Dermis microvascular lymphatic vessel endothelial cell (primary cell): ENCODE results near the gene NT5C3B. TPM values are rescaled to one million over a fixed set of nuclear protein-coding genes. Genes with fewer than 3 reads are reported as not detected.
"Not testable (repeated sequence)": the region's sequence is repeated elsewhere in the genome, so short reads cannot be mapped to it uniquely, and the experiment has no call there.

Experiments
- DNase-seq, 2 donors: peaks; one replicate each; pipeline versions ENCODE4 v3.0.0 to v3.0.0-alpha.2; 2010; ENCODE audit warnings: low read depth in 2 of 2
- total RNA-seq: library from RNA; depleted of rRNA; stranded (reverse); fragments of >200 nt; gene quantifications from 2 replicates; pipeline ENCODE4 v1.2.1, GENCODE V29; 2014

NT5C3B gene
- 57.8 and 63.1 TPM in 2 replicates for total RNA-seq

DNA sequence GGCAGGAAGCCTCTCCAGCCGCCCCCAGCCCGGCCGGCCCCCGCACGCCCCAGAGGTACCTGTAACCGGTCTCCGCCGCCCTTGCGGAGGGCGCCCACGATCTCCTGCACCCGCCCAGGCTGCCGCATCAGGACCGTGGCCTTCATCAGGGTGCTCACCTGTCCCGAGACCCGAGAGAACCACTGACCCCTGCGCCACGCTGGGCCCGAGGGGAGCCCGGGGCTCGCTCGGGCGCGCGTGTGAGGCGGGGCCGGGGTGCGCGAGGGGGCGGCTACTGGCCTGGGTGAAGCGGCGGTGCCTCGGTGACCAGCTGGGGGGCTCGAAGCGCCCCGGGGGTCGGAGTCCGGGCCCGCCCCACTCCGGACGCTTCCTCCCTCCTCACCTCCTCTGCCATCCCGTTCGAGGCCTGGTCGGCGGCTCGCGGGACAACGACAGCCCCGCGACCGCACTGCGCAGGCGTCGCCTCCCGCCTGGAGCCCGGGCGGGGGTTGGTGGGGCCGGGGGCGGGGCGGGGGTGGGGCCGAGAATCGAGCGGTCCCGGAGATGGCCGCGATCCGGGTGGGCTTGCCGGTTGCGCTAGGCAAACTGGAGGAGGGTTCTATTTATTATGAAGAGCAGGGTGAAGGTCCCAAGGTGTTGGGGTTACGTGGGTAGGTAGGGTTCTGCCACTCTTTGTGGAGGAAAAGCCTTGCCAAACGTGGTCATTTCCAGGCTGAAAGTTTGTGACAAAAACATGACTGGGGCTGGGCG lies at the start of gene NT5C3B:
NT5C3B (minus strand) TSS at position 433 of the 750 bp plus-strand sequence; CDS start at position 394, 39 bp downstream.
- DNase-seq: peak in 1 of 2 donors; percentile 54

DNA sequence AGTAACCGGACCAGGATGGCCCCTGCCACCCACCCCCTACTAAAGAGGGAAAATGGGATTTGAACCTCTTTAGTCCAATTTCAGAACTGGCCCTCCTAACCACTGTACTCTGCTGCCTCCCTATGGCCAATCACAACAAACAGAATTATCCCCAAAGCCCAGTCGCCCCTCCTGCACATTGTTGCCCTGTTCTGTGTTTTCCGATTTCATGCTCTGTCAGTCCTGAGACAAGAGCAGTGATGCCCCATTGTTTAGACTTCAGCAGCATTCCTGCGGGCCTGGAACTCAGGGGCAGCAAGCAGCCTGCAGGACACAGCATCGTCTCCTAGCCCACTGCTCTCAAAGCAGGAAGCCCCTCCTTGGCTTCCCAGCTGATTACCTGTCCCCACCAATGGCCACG lies 49.7 kb upstream of the NT5C3B start:
- DNase-seq: no peak

DNA sequence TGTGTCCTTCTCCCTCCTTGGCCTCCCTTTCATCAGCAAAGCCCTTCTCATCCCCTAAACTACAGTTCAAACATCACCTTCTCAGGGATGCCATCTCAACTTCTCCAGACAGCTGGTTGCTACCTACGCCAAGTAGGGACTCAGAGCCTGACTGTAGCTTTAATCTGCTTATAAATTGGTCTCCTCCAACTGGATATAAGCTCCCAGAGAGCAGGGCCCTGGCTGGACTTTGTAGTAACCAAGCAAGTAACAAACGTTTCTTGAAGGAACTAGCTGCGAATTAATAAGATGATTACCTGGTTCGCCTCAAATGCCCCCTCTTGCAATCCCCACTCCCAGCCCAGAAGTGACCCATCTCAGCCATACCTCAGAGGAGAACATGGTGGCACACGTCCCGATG lies 46.7 kb upstream of the NT5C3B start:
- no peak for DNase-seq

DNA sequence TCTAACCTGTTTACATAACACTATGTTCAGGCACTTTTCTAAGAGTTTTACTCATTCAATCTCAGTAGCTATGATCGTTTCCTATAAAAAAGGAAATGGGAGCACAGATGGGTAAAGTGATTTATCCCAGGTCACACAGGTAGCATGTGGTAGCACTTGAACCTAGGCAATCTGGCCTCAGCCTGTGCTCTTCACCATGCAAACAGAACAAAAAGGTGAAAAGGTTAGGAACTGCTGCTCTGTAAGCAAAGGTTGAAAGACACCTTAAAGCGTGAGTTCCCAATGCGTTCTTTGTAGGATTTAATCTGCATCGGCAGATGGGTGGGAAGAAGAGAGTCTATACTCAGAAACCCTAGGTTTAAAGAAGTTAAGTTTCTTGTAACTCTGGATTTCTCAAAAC lies 44.1 kb upstream of the NT5C3B start:
- no peak for DNase-seq

DNA sequence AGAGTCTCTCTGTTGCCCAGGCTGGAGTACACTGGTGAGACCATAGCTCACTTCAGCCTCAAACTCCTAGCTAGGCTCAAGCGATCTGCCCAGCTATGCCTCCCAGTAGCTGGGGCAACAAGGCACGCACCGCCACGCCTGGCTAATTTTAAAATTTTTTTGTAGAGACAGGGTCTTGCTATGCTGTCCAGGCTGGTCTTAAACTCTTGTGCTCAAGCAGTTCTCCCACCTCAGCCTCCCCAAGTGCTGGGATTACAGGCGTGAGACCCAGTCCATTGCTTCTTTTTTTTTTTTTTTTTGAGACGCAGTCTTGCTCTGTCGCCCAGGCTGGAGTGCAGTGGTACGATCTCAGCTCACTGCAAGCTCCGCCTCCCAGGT lies 38.2 kb upstream of the NT5C3B start:
- not testable (repeated sequence) for DNase-seq

DNA sequence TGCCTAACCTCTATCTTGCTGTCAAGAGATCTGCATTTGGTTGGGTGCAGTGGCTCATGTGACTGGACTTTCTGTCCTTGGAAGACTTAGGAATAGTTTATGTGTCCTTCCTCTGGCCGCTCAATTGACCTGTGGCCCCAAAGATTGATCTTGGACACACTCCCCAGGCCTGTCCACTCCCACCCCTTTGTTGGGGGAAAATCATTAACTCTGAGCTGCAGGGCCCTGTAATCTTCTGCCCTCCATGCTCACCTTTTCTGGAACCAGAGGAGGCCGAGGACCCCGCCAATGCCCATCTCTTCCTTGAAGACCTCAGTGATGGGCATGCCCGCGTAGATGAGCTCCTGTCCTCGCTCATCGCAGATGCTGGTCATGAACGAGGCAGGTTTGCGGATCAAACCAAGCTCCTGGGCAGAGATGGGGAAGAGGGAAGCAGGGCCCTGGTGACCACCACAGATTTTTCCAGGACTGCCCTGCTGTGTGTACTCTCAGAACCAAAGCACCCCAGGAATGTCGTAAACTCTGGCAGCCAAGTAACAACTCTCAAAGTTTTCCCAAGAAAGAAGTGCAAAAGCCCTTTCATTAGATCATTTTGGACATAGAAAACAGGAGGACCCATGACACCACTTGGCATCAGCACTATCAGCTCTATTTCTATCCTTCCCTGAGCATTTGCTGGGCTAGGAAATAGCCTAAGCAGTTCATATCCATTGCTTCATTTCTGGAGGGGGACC lies 37.7 kb upstream of the NT5C3B start:
- DNase-seq: no peak

DNA sequence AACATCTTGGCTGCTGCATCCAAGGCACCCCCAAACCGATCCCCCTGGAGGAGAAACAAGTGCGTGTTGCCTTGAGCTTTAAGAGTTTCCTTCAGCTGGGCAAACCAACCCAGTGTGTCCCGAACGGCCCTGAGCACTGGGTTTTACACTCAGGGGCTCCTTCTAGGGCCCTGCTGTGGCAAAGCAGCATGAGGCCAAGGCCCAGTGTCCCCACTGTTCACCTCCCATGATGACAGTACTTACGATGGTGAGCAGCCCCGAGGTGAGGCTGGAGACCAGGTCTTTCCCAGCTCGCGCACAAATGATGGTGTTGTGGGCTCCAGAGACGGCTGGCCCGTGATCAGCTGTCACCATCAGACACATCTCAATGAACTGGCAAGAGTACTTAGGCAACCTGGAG lies 35.8 kb upstream of the NT5C3B start:
- no peak for DNase-seq

DNA sequence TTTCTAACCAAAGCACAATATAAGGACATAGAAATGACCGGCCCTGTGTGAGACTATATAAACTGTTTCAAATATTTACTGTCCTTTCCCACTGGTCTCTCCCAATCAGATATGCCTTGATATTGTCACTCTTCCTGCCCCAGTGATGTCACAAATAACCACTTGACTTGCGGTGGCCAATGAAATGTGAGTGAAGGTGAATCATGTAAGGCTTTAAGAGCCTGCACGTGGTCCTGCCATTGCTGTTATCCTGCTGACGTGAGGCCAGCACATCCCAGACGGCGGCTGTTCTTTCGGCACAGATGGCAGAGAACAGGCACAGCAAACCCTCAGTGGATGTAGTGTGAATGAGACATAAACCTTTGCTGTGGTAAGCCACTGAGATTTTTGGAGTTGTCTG lies 34.6 kb upstream of the NT5C3B start:
- DNase-seq: no peak

DNA sequence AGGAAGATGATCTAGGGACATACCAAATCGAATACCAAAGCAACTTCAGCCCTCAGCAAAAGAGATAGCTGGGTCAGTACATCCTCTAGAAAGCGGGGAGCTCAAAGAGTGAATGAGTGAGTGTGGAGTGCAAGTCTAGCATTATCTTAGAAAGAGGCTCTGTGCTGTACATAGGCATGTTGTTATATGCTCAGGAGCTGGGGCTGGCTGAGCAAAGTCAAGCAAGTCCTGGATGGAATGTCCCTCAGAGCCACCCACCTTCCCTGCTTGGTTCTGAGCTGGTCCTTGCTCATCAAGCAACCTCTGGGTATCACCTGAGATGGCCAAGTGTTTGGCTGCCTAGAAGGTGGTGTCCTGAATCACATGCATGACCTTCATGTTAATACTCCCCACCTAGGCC lies 34.1 kb upstream of the NT5C3B start:
- DNase-seq: no peak

DNA sequence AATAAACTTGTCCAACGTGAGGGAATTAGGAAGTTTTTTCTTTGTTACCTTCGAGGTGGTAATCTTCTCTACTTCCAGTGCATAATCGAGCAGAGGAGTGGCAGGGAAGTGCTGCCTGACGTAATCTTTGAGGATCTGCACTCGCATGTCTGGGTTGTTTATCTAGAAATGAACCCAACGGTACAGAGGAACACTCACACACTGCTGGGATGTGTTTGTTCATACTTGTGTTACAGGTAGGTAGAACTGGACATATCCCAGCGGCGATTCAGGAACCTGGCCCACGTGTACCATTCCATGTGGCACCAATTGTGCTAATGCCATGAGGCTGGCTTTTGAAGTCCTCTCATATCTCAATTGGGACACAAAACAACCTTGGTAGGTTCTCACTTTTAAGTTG lies 33.4 kb upstream of the NT5C3B start:
- no peak for DNase-seq

DNA sequence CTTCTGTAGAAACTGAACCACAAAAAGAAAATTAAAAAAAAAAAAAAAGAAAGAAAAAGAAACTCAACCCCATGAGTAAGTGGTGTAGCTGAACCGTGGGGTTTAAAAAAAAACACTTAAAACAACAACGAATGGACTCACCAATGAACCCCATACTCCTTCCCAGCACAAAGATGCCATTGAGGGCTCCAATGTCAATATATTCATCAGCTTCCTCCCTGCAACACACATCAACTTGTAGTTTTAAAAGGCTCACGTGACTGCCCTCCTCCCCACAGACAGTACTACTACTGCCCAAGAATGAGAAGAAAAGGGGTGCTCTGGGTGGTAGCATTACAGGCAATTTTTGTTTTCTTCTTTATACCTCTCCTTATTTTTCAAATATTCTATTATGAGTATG lies 32.5 kb upstream of the NT5C3B start:
- no peak for DNase-seq

DNA sequence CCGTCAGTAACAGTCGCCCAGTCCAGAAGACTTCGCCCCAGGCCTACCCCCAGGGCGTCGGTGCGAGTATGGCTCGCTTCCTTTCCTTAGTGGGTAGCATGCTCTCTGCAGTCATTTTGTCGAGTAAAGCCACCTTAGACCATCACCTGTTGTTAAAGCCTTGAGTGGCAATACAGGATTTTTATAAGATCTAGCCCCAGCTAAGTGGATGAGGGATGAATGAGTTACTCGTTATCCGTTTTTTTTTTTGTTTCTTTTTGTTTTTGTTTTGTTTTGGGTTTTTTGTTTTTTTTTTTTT lies 29.5 kb upstream of the NT5C3B start:
- no peak for DNase-seq

DNA sequence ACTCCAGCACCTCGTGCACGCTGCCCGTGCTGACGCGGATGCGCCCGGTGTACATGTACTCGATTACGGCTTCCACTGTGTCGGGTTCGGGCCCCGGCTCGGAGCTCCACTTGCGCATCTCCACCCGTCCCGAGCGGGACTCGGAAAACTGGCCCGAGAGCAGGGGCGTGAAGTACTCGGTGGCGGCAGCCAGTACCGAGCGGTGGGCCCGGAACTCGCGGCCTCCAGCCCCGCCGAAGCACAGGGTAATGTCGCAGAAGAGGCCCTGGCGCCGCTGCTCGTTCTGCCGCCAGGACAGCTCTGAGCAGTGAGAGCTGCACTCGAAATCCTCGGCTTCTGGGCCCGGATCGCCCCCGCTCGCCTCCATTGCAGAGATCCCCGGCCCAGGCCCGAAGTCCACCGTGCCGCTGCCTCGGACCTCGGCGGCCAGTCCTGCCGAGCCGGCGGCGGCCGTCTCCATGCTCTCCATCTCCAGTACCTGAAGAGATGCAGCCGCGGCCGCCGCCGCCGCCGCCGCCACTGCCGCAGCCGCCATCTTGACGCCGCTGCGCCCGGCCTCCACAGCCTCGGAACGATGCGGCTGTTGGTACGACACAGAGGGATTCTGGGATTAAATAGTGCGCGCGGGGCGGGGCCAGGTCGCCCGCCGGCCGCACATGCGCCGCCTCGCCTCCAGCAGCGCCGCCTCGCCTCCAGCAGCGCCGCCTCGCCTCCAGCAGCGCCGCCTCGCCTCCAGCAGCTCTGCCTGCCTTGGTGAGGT lies 29.0 kb upstream of the NT5C3B start, which contains the start of gene KLHL11:
KLHL11 (minus strand) TSS at position 588 of the 760 bp plus-strand sequence; CDS start at position 535, 53 bp downstream.
- peak; percentile 65 to 92 for DNase-seq

DNA sequence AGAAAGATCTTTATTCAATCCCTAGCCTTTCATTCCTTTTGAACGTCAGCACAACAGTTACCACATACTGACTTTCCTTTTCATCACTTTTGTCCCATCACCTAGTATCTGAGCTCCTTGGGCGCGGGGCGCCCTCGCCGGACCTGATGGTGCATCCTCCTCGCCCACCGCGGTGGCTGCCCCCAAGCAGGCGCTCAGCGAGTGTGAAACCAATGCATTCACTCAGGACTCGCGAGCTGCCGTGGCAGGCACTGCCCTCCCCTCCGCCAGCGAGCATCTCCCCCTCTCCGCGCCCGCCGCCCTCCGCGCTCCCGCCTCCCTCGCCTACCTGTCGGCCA lies 28.4 kb upstream of the NT5C3B start:
- no peak for DNase-seq

DNA sequence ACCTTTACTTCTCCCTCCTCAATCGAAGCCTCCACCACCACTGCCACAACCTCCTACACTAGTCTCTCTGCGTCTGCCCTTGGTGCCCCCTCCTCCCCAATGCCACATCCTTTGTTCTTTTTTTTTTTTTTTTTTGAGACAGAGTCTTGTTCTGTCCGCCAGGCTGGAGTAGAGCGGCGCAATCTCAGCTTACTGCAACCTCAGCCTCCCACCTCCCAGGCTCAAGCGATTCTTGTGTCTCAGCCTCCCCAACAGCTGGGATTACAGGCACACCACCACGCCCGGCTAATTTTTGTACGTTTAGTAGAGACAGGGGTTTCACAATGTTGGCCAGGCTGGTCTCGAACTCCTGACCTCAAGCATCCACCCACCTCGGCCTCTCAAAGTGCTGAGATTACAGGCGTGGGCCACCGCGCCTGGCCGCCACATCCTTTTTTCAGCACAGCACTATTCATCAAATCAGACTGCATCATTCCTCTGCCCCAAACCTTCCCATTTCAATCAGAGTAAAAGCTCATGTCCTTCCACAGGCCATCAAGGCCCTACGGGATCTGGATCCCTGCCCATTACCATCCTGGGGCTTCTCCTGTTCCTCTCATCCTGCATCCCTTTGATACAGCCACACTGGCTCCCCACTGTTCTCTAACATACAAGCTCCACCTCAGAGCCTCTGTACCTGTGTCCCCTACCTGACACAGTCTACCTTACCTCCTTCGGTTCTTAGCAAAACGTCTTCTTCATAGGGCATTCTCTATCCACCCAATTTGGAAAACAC lies 27.2 kb upstream of the NT5C3B start:
- no peak for DNase-seq

DNA sequence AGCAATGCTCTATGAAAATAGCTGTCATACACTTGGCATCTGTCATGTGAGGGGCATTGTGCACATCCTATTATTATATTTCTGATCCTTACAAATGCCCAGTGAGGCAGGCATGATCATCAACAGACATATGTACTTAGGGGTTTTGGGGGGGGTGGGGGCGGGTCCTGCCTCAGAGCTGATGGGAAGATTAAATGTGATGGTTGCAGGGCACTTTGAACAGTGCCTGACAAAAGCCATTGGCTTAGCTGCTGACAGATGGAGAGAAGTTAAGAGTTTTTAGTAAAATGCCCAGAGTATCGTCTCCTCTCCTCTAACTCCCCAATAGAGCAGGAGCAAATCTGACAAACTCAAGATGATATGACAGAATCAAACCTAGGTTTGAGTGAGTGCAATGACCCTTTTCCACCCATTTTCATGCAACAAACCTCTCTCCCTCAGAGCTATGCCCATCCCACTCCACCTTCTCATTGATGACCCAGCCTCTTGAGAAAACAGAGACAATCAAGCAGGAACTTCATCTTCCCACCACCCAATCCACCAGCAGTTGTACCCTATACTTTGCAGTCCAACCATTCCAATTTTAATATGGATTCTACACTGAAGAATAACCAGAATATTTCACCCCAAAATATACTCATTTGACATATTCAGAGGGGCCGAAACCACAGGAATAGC lies 24.4 kb upstream of the NT5C3B start:
- no peak for DNase-seq

DNA sequence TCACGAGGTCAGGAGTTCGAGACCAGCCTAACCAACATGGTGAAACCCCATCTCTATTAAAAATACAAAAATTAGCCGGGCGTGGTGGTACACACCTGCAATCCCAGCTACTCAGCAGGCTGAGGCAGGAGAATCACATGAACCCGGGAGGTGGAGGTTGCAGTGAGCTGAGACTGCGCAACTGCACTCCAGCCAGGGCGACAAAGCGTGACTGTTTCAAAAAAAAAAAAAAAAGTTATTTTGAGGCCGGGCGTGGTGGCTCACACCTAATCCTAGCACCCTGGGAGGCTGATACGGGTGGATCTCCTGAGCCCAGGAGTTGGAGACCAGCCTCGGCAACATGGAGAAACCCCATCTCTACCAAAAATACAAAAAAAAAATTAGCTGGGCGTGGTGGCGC lies 15.3 kb upstream of the NT5C3B start:
- not testable (repeated sequence) for DNase-seq

DNA sequence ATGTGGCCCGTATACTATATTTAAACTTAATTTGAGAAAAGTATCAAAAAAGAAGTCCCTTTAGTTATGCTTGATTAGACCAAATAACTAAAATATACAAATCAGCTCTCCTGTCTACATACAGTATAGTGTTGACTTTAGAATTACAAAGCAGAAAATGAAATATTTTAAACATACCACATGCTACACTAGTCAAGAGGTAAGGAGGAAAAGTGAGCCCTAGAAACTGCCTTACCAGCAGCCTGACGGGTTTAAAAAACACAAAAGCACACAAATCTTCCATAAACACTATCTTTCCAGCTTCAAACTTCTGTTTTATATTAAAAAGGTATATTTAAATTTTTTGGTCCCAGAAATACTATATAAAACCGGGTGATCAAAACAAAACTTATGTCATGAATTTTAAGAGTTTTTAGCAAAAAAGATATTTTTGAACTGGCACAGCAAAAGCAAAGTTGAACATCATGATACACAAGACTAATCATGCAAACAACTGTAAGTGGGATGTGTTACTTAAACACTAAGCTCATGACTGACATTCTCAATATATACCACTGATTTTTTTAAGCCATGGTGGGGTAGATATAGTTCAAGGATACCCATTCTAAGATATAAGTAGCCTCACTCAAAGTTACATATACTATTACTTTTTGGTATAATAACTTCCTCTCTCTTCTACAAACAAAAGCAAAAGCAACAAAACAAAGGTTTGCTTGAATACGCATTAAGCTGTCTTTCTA lies 13.4 kb upstream of the NT5C3B start:
- no peak for DNase-seq

DNA sequence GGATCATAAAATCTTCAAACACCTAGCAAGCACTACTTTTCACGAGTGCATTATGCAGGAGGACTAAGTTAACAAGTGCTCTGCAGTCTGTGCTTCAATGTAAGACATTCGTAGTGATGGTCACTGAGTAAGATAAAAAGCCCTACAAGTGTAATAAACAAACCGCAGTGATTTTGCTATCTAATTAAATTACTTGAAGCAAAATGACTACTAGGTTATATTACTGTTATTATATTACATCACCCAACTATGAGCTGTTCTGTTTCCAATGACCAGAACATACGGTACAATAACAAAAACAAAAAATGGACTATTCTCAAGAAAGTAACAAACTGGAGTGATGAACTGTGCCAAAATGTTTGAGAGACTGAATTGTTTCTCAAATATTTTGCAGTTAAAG lies 12.8 kb upstream of the NT5C3B start:
- no peak for DNase-seq

DNA sequence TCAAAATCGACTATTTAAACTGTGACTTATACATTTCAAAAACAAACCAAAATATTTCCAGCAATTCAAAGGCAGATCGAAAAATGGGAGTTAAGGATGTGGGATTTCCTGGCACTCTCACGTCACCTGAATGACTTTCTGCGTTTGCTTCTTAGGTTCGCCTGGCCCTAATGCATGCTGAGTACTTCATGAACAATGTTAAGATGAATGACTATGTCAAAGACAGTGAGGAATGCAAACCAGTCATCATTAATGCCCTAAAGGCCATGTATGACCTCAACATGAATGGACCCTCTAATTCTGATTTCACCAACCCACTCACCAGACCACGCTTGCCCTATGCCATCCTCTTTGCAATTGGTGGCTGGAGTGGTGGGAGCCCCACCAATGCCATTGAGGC lies 8.9 kb upstream of the NT5C3B start:
- DNase-seq: no peak

DNA sequence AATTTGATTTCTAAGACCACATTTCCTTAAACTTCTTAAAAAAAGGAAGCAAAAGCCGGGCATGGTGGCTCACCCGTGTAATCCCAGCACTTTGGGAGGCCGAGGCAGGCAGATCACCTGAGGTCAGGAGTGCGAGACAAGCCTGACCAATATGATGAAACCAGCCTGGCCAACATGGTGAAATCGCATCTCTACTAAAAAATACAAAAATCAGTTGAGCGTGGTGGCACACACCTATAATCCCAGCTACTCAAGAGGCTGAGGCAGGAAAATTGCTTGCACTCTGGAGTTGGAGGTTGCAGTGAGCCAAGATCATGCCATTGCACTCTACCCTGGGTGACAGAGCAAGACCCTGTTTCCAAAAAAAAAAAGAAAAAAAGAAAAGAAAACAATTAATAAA lies 4.7 kb upstream of the NT5C3B start:
- not testable (repeated sequence) for DNase-seq
